IMR-90 (cell line): ENCODE results near the gene BMP7. TPM values are rescaled to one million over a fixed set of nuclear protein-coding genes. Genes with fewer than 3 reads are reported as not detected.

Experiments
- ATAC-seq: fragments of 200-7000 bp; cut with Tn5 transposase; 2 replicates; pipeline ENCODE4 v1.9.1; 2020; ENCODE audit warnings: low read depth, mild to moderate bottlenecking, moderate library complexity
- BruUV-seq: library from RNA; stranded (reverse); fragments of 400-500 nt; replicated peaks from 2 replicates; lab custom pipeline; 2021; lab: Mats Ljungman, UMichigan
- CTCF ChIA-PET: fragments of 300-600 bp; formaldehyde crosslinking; extraction: SDS; loops from one replicate; lab custom pipeline; 2021; ENCODE audit warnings: antibody characterized with exemption; lab: Yijun Ruan, JAX
- POLR2A ChIA-PET: fragments of 300-600 bp; sonication (Branson Sonifier 250); formaldehyde crosslinking; loops from one replicate; lab custom pipeline; 2022; ENCODE audit warnings: antibody characterized with exemption; ENCODE audit not compliant: unreplicated experiment; lab: Charles Lee
- DNase-seq: peaks from one replicate; pipeline ENCODE4 v3.0.0; 2013
- H2AFZ ChIP-seq: replicated peaks from 2 replicates; pipeline ENCODE3; 2013; ENCODE audit warnings: low read length, mild to moderate bottlenecking; ENCODE audit not compliant: poor library complexity
- H2AK5ac ChIP-seq: 2 replicates; pipeline ENCODE4 v1.6.1; 2013; ENCODE audit warnings: low read depth, low read length, inconsistent platforms
- H2AK9ac ChIP-seq: replicated peaks from 2 replicates; pipeline ENCODE3; 2013; ENCODE audit warnings: mild to moderate bottlenecking, low read depth, low read length, moderate library complexity; ENCODE audit not compliant: poor library complexity
- H2BK120ac ChIP-seq: 2 replicates; pipeline ENCODE4 v1.6.1; 2013; ENCODE audit warnings: low read depth, low read length, inconsistent platforms
- H2BK15ac ChIP-seq: 3 replicates; pipeline ENCODE4 v1.6.1; 2013; ENCODE audit warnings: low read depth, low read length, inconsistent platforms
- H2BK20ac ChIP-seq: 2 replicates; pipeline ENCODE4 v1.6.1; 2013; ENCODE audit warnings: low read depth, mild to moderate bottlenecking, inconsistent platforms, low read length, moderate library complexity
- H2BK5ac ChIP-seq: 2 replicates; pipeline ENCODE4 v1.6.1; 2013; ENCODE audit warnings: mild to moderate bottlenecking, low read depth, low read length, inconsistent platforms; ENCODE audit not compliant: poor library complexity, severe bottlenecking
- H3K14ac ChIP-seq: replicated peaks from 2 replicates; pipeline ENCODE4 v1.6.1; 2013; ENCODE audit warnings: low read depth, low read length, inconsistent platforms
- H3K18ac ChIP-seq: 2 replicates; pipeline ENCODE4 v1.6.1; 2013; ENCODE audit warnings: low read depth, low read length, control low read depth
- H3K23ac ChIP-seq: 2 replicates; pipeline ENCODE4 v1.6.1; 2013; ENCODE audit warnings: low read depth, low read length, inconsistent platforms
- H3K27ac ChIP-seq: 2 replicates; pipeline ENCODE4 v1.5.1; 2013; ENCODE audit warnings: mild to moderate bottlenecking, control low read depth, low read length; ENCODE audit not compliant: insufficient read depth
- H3K27me3 ChIP-seq: 2 replicates; pipeline ENCODE4 v1.6.1; 2013; ENCODE audit warnings: low read length; ENCODE audit not compliant: control insufficient read depth, insufficient read depth
- H3K36me3 ChIP-seq: 2 replicates; pipeline ENCODE4 v1.6.1; 2013; ENCODE audit warnings: low read length, mixed read lengths; ENCODE audit not compliant: control insufficient read depth, insufficient read depth
- H3K4ac ChIP-seq: 2 replicates; pipeline ENCODE4 v1.6.1; 2013; ENCODE audit warnings: low read depth, low read length, inconsistent platforms
- H3K4me1 ChIP-seq: 2 replicates; pipeline ENCODE4 v1.6.1; 2013; ENCODE audit warnings: low read length, mixed read lengths; ENCODE audit not compliant: control insufficient read depth, insufficient read depth
- H3K4me2 ChIP-seq: 2 replicates; pipeline ENCODE4 v1.6.1; 2013; ENCODE audit warnings: low read depth, mild to moderate bottlenecking, control low read depth, low read length, moderate library complexity
- H3K4me3 ChIP-seq: 2 replicates; pipeline ENCODE4 v1.5.1; 2013; ENCODE audit warnings: low read depth, mild to moderate bottlenecking, control low read depth, low read length, moderate library complexity; ENCODE audit not compliant: insufficient read depth
- H3K56ac ChIP-seq: 2 replicates; pipeline ENCODE4 v1.6.1; 2013; ENCODE audit warnings: low read length, inconsistent platforms; ENCODE audit not compliant: insufficient read depth; ENCODE audit errors: extremely low read depth
- H3K79me1 ChIP-seq, 2 experiments: 2 replicates each; pipeline ENCODE4 v1.6.1; 2013; ENCODE audit warnings: low read length in 2 of 2, inconsistent platforms in 1 of 2, low read depth in 1 of 2
- H3K9ac ChIP-seq: 2 replicates; pipeline ENCODE4 v1.6.1; 2013; ENCODE audit warnings: low read depth, low read length, control low read depth
- H3K9me1 ChIP-seq: 2 replicates; pipeline ENCODE4 v1.6.1; 2013; ENCODE audit warnings: low read length, inconsistent platforms; ENCODE audit not compliant: insufficient read depth
- H3K9me3 ChIP-seq: 2 replicates; pipeline ENCODE4 v1.6.1; 2013; ENCODE audit warnings: low read length; ENCODE audit not compliant: control insufficient read depth, insufficient read depth
- H4K20me1 ChIP-seq: 2 replicates; pipeline ENCODE4 v1.6.1; 2013; ENCODE audit warnings: low read length, inconsistent platforms; ENCODE audit not compliant: insufficient read depth
- H4K5ac ChIP-seq: 2 replicates; pipeline ENCODE4 v1.6.1; 2013; ENCODE audit warnings: mild to moderate bottlenecking, low read depth, low read length, control low read depth
- H4K8ac ChIP-seq, 2 experiments: 2 replicates each; pipeline ENCODE4 v1.6.1; 2013; ENCODE audit warnings: low read depth in 2 of 2, low read length in 2 of 2, control low read depth in 1 of 2, inconsistent platforms in 1 of 2
- H4K91ac ChIP-seq: 2 replicates; pipeline ENCODE4 v1.6.1; 2013; ENCODE audit warnings: low read depth, low read length, inconsistent platforms; ENCODE audit not compliant: insufficient read depth
- BHLHE40 ChIP-seq: fragments of 150-350 bp; IDR thresholded peaks from 2 replicates; pipeline ENCODE4 v1.6.1; 2016; ENCODE audit warnings: mild to moderate bottlenecking, low read depth, low read length
- CEBPB ChIP-seq: IDR thresholded peaks from 2 replicates; pipeline ENCODE4 v1.6.1; 2012; ENCODE audit warnings: low read depth, low read length, improper control_type of control experiment
- CHD1 ChIP-seq: IDR thresholded peaks from 2 replicates; pipeline ENCODE4 v1.6.1; 2012; ENCODE audit warnings: low read depth, low read length, improper control_type of control experiment
- CTCF ChIP-seq: conservative IDR thresholded peaks from 2 replicates; pipeline ENCODE4 v1.5.1; 2012; ENCODE audit warnings: mild to moderate bottlenecking, low read depth, low read length, improper control_type of control experiment
- ELK1 ChIP-seq: fragments of 150-350 bp; IDR thresholded peaks from 2 replicates; pipeline ENCODE4 v1.6.1; 2016; ENCODE audit warnings: low read depth, mild to moderate bottlenecking, low read length, moderate library complexity, borderline replicate concordance
- FOS ChIP-seq: fragments of 150-350 bp; IDR thresholded peaks from 2 replicates; pipeline ENCODE4 v1.6.1; 2016; ENCODE audit warnings: low read depth, low read length
- MAFK ChIP-seq: IDR thresholded peaks from 2 replicates; pipeline ENCODE4 v1.6.1; 2012; ENCODE audit warnings: low read depth, low read length, improper control_type of control experiment
- MAZ ChIP-seq: IDR thresholded peaks from 2 replicates; pipeline ENCODE4 v1.6.1; 2012; ENCODE audit warnings: low read depth, mild to moderate bottlenecking, low read length, improper control_type of control experiment, moderate library complexity, borderline replicate concordance
- MXI1 ChIP-seq: IDR thresholded peaks from 2 replicates; pipeline ENCODE4 v1.6.1; 2012; ENCODE audit warnings: low read depth, mild to moderate bottlenecking, low read length, moderate library complexity, borderline replicate concordance
- NFE2L2 ChIP-seq: fragments of 150-350 bp; IDR thresholded peaks from 2 replicates; pipeline ENCODE4 v1.6.1; 2016; ENCODE audit warnings: low read depth, mild to moderate bottlenecking, low read length
- POLR2A ChIP-seq: IDR thresholded peaks from 2 replicates; pipeline ENCODE4 v1.6.1; 2012; ENCODE audit warnings: mild to moderate bottlenecking, low read depth, low read length
- RAD21 ChIP-seq: IDR thresholded peaks from 2 replicates; pipeline ENCODE4 v1.6.1; 2012; ENCODE audit warnings: low read length, improper control_type of control experiment
- RCOR1 ChIP-seq: IDR thresholded peaks from 2 replicates; pipeline ENCODE4 v1.6.1; 2012; ENCODE audit warnings: mild to moderate bottlenecking, low read length, improper control_type of control experiment; ENCODE audit not compliant: insufficient replicate concordance
- RFX5 ChIP-seq: IDR thresholded peaks from 2 replicates; pipeline ENCODE4 v1.8.0; 2012; ENCODE audit warnings: low read depth, mild to moderate bottlenecking, low read length, moderate library complexity
- SMC3 ChIP-seq: fragments of 150-350 bp; IDR thresholded peaks from 2 replicates; pipeline ENCODE4 v1.6.1; 2016; ENCODE audit warnings: low read depth, mild to moderate bottlenecking, antibody characterized with exemption, low read length, moderate library complexity
- USF2 ChIP-seq: fragments of 150-350 bp; IDR thresholded peaks from 2 replicates; pipeline ENCODE4 v1.6.1; 2017; ENCODE audit warnings: mild to moderate bottlenecking, antibody characterized with exemption, low read length, low read depth
- WGBS, 2 experiments: methylation state at CpG; one replicate each; pipeline versions ENCODE4 v1.1.5 to v1.1.7; 2013; ENCODE audit warnings: missing lambda C conversion rate in 2 of 2; ENCODE audit not compliant: insufficient read length in 1 of 2; ENCODE audit errors: extremely low coverage in 2 of 2; 5-methylcytosine and 5-hydroxymethylcytosine counted together
- dilution Hi-C: fragments of 300-500 bp; cut with HindIII; formaldehyde crosslinking; loops from one replicate; pipeline ENCODE4 v1.14.3; 2018; ENCODE audit warnings: low sequenced_read_pairs; ENCODE audit not compliant: unreplicated experiment
- in situ Hi-C: fragments of 300-500 bp; cut with MboI; formaldehyde crosslinking; loops from 3 replicates; pipeline ENCODE4 v1.14.3; 2019; ENCODE audit warnings: low sequenced_read_pairs, inconsistent platforms, mixed read lengths
- intact Hi-C: fragments of 100-400 bp; cut with micrococcal nuclease; formaldehyde crosslinking; loops from 2 replicates; pipeline ENCODE4 v1.10.0; 2022
- polyA plus RNA-seq, 3 experiments: library from polyadenylated mRNA; depleted of rRNA; stranded (reverse); fragments of >200 nt; gene quantifications; 2 replicates each; pipeline ENCODE4 v1.2.3, GENCODE V29; 2012; ENCODE audit warnings: low replicate concordance in 1 of 3
- total RNA-seq: library from RNA; depleted of rRNA; stranded (reverse); fragments of >200 nt; gene quantifications from 2 replicates; pipeline ENCODE4 v1.2.3, GENCODE V29; 2012

Gene BMP7
- total and polyA plus RNA-seq, 2 of the 4 experiments (the other 2 are of a cell fraction): not detected

- no peaks in the 10 kb centered on the region for H3K9me1 ChIP-seq
- no peak overlapping the region for H3K18ac ChIP-seq
- intact Hi-C loops: no loop called here
- H2AK5ac ChIP-seq: no peak overlapping the region
- CTCF ChIA-PET: no interaction called here
- no peak overlapping the region for H3K14ac ChIP-seq
- no peaks in the 10 kb centered on the region for H3K79me1 ChIP-seq
- BruUV-seq: no TSS peak
- no peaks in the 10 kb centered on the region for H4K20me1 ChIP-seq
- no peak overlapping the region for H3K56ac ChIP-seq
- POLR2A ChIA-PET: no interaction called here
- 78% methylated on average over 6 of the region's 17 CpGs; no CpG with 5 or more reads in 1 of the 2 experiments for WGBS, 2 experiments
- TF ChIP-seq ELK1: no peak
- TF ChIP-seq CEBPB: no peak
- TF ChIP-seq MAZ: no peak
- TF ChIP-seq RCOR1: no peak
- no peak for TF ChIP-seq POLR2A
- TF ChIP-seq FOS: no peak
- TF ChIP-seq RFX5: no peak
- TF ChIP-seq SMC3: no peak
- no peak for TF ChIP-seq MAFK
- TF ChIP-seq CTCF: no peak
- TF ChIP-seq MXI1: no peak
- TF ChIP-seq RAD21: no peak
- no peak for TF ChIP-seq USF2
- no peak for TF ChIP-seq BHLHE40
- TF ChIP-seq NFE2L2: no peak
- no peak for TF ChIP-seq CHD1
- H2BK20ac ChIP-seq: no peak overlapping the region
- no peak overlapping the region for H4K91ac ChIP-seq
- H2BK15ac ChIP-seq: no peak overlapping the region
- no peak overlapping the region for H3K4me3 ChIP-seq
- H3K4ac ChIP-seq: no peak overlapping the region
- no peak overlapping the region for H2BK120ac ChIP-seq
- no peak overlapping the region for H2BK5ac ChIP-seq
- H3K23ac ChIP-seq: no peak overlapping the region
- no peaks in the 10 kb centered on the region for H3K27me3 ChIP-seq
- dilution Hi-C loops: no loop called here
- H3K36me3 ChIP-seq: no peaks in the 10 kb centered on the region
- H3K9me3 ChIP-seq: peaks cover 3% of the 10 kb centered on the region
- H3K27ac ChIP-seq: no peak overlapping the region
- in situ Hi-C loops: no loop called here
- no peaks in the 10 kb centered on the region for H3K4me1 ChIP-seq
- no peak overlapping the region for H4K5ac ChIP-seq
- no peak overlapping the region for H3K9ac ChIP-seq
- no peak for ATAC-seq
- no peak overlapping the region for H2AK9ac ChIP-seq
- peak; percentile 27 for DNase-seq
- H2AFZ ChIP-seq: no peak overlapping the region
- no peak overlapping the region for H4K8ac ChIP-seq
- H3K4me2 ChIP-seq: no peak overlapping the region
Observed at GRCh38 chr20:57190536-57191264, 75.7 kb downstream of the BMP7 start.
